ENCODE measurements around the gene ADAMTS19. TPM values are rescaled to one million over a fixed set of nuclear protein-coding genes. Genes with fewer than 3 reads are reported as not detected.

ADAMTS19 gene
- total RNA-seq, 1 donor from 2014 or later, result 22.1 TPM

GRCh38 chr5:129459450-129459776 lies 685 bp upstream of the ADAMTS19 start:
- no peak for DNase-seq
- Mint-ChIP-seq H3K36me3 (ENCODE audit: unreplicated experiment) (peaks cover 5% of the 10 kb centered on the region), H3K4me1 (ENCODE audit: low read depth, unreplicated experiment) (peaks cover 42% of the 10 kb centered on the region), H3K27ac (ENCODE audit: unreplicated experiment) (peak overlapping the region; percentile 71), H3K9me3 (ENCODE audit: unreplicated experiment) (peaks cover 18% of the 10 kb centered on the region), H3K27me3 (ENCODE audit: unreplicated experiment) (peaks cover 20% of the 10 kb centered on the region), H3K4me3 (ENCODE audit: unreplicated experiment) (peak overlapping the region; percentile 89)
- TF ChIP-seq CTCF (IDR thresholded peaks at IDR 0.05; ENCODE audit: partially characterized antibody, unreplicated experiment), result no peak

GRCh38 chr5:129460672-129460935 lies 506 bp downstream of the ADAMTS19 start:
- Mint-ChIP-seq H3K36me3 (ENCODE audit: unreplicated experiment) (peaks cover 5% of the 10 kb centered on the region), H3K4me1 (ENCODE audit: low read depth, unreplicated experiment) (peaks cover 42% of the 10 kb centered on the region), H3K27me3 (ENCODE audit: unreplicated experiment) (peaks cover 20% of the 10 kb centered on the region), H3K9me3 (ENCODE audit: unreplicated experiment) (peaks cover 18% of the 10 kb centered on the region), H3K4me3 (ENCODE audit: unreplicated experiment) (peak overlapping the region; percentile 97), H3K27ac (ENCODE audit: unreplicated experiment) (peak overlapping the region; percentile 90)
- no peak for DNase-seq
- no peak for TF ChIP-seq CTCF (IDR thresholded peaks at IDR 0.05; ENCODE audit: partially characterized antibody, unreplicated experiment)

- Mint-ChIP-seq H3K27ac (ENCODE audit: unreplicated experiment) (peak overlapping the region; percentile 90), H3K27me3 (ENCODE audit: unreplicated experiment) (peaks cover 20% of the 10 kb centered on the region), H3K4me3 (ENCODE audit: unreplicated experiment) (peak overlapping the region; percentile 97), H3K4me1 (ENCODE audit: low read depth, unreplicated experiment) (peaks cover 45% of the 10 kb centered on the region), H3K36me3 (ENCODE audit: unreplicated experiment) (peaks cover 5% of the 10 kb centered on the region), H3K9me3 (ENCODE audit: unreplicated experiment) (peaks cover 18% of the 10 kb centered on the region)
- peak; percentile 88 for DNase-seq
- peak; percentile 70 for TF ChIP-seq CTCF (IDR thresholded peaks at IDR 0.05; ENCODE audit: partially characterized antibody, unreplicated experiment)
Measured at GRCh38 chr5:129460936-129461710, 1.0 kb downstream of the ADAMTS19 start.

GRCh38 chr5:129461711-129462332 lies 1.7 kb downstream of the ADAMTS19 start:
- Mint-ChIP-seq H3K4me1 (ENCODE audit: low read depth, unreplicated experiment) (peaks cover 38% of the 10 kb centered on the region), H3K36me3 (ENCODE audit: unreplicated experiment) (peaks cover 5% of the 10 kb centered on the region), H3K9me3 (ENCODE audit: unreplicated experiment) (peaks cover 18% of the 10 kb centered on the region), H3K27me3 (ENCODE audit: unreplicated experiment) (peaks cover 20% of the 10 kb centered on the region), H3K27ac (ENCODE audit: unreplicated experiment) (peak overlapping the region; percentile 91), H3K4me3 (ENCODE audit: unreplicated experiment) (peak overlapping the region; percentile 96)
- TF ChIP-seq CTCF (IDR thresholded peaks at IDR 0.05; ENCODE audit: partially characterized antibody, unreplicated experiment), result no peak
- DNase-seq, result no peak

- TF ChIP-seq CTCF (IDR thresholded peaks at IDR 0.05; ENCODE audit: partially characterized antibody, unreplicated experiment), result no peak
- H3K27me3 Mint-ChIP-seq (ENCODE audit: unreplicated experiment), result peaks cover 5% of the 10 kb centered on the region
- peaks cover 12% of the 10 kb centered on the region for H3K4me1 Mint-ChIP-seq (ENCODE audit: low read depth, unreplicated experiment)
- DNase-seq, result no peak
- H3K36me3 Mint-ChIP-seq (ENCODE audit: unreplicated experiment), result peaks cover 5% of the 10 kb centered on the region
- H3K27ac Mint-ChIP-seq (ENCODE audit: unreplicated experiment), result peak overlapping the region; percentile 87
- H3K9me3 Mint-ChIP-seq (ENCODE audit: unreplicated experiment), result peaks cover 5% of the 10 kb centered on the region
- no peak overlapping the region for H3K4me3 Mint-ChIP-seq (ENCODE audit: unreplicated experiment)
Measured at GRCh38 chr5:129465776-129466344, 5.8 kb downstream of the ADAMTS19 start.
